ENCODE measurements around the gene YIPF1.
"Not testable (repeated sequence)": the region's sequence is repeated elsewhere in the genome, so short reads cannot be mapped to it uniquely, and the experiment has no call there.

YIPF1 gene

DNA sequence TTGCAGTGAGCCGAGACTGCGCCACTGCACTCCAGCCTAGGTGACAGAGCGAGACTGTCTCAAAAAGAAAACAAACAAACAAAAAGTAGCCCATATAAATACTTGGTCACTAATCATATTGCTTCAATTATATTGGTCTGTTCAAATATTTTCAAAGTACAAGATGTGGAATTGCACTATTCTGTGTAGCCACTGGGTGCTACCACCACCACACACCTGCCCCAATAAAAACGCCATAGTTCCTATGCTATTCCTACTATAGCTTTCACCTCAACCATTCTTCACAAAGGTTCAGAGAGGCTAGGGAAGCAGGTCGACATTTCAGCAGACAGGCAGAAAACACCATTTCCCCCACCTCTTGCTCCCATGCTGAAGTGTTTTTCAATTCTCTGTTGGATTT lies 68.2 kb downstream of the YIPF1 start:
- no peak for TF ChIP-seq CTCF (IDR thresholded peaks at IDR 0.05)
- no peaks in the 10 kb centered on the region for H3K4me1 Mint-ChIP-seq
- no peak overlapping the region for H3K4me3 Mint-ChIP-seq
- H3K36me3 Mint-ChIP-seq (ENCODE audit: low read depth): peaks cover 58% of the 10 kb centered on the region
- DNase-seq: no peak
- H3K27ac Mint-ChIP-seq: peak overlapping the region; percentile 50
- H3K9me3 Mint-ChIP-seq: peaks cover 10% of the 10 kb centered on the region
- H3K27me3 Mint-ChIP-seq (ENCODE audit: low read depth, poor library complexity): no peaks in the 10 kb centered on the region

- DNase-seq: no peak
- Mint-ChIP-seq H3K27me3 (ENCODE audit: low read depth, poor library complexity) (no peaks in the 10 kb centered on the region), H3K27ac (no peak overlapping the region), H3K36me3 (ENCODE audit: low read depth) (peaks cover 68% of the 10 kb centered on the region), H3K4me1 (no peaks in the 10 kb centered on the region), H3K4me3 (no peak overlapping the region), H3K9me3 (peaks cover 30% of the 10 kb centered on the region)
- TF ChIP-seq CTCF (IDR thresholded peaks at IDR 0.05): no peak
These were observed 70.2 kb downstream of the YIPF1 start for GRCh38 chr1:53819387-53819786.

DNA sequence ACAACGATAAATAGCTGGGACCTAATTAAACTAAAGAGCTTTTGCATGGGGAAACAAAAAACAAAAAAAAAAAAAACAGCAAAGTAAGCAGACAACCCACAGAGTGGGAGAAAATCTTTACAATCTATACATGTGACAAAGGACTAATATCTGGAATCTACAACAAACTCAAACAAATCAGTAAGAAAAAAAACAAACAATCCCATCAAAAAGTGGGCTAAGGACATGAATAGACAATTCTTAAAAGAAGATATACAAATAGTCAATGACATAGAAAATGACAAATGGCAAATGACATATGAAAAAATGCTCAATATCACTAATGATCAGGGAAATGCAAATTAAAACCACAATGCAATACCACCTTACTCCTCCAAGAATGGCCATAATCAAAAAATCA lies 73.0 kb downstream of the YIPF1 start:
- peaks cover 57% of the 10 kb centered on the region for H3K9me3 Mint-ChIP-seq
- not testable (repeated sequence) for H3K4me3 Mint-ChIP-seq; H3K27ac Mint-ChIP-seq; H3K4me1 Mint-ChIP-seq; H3K27me3 Mint-ChIP-seq (ENCODE audit: low read depth, poor library complexity); DNase-seq
- H3K36me3 Mint-ChIP-seq (ENCODE audit: low read depth): peaks cover 94% of the 10 kb centered on the region

GRCh38 chr1:53815484-53815883 lies 74.1 kb downstream of the YIPF1 start:
- H3K36me3 Mint-ChIP-seq (ENCODE audit: low read depth): peaks cover 100% of the 10 kb centered on the region

GRCh38 chr1:53811414-53811851 lies 78.2 kb downstream of the YIPF1 start:
- Mint-ChIP-seq H3K27ac (peak overlapping the region; percentile 20), H3K27me3 (ENCODE audit: low read depth, poor library complexity) (no peaks in the 10 kb centered on the region), H3K4me1 (no peaks in the 10 kb centered on the region), H3K36me3 (ENCODE audit: low read depth) (peaks cover 88% of the 10 kb centered on the region), H3K9me3 (peaks cover 50% of the 10 kb centered on the region), H3K4me3 (no peak overlapping the region)
- TF ChIP-seq CTCF (IDR thresholded peaks at IDR 0.05): no peak
- DNase-seq: no peak

More at GRCh38 chr1:53815484-53815883, 74.1 kb downstream of the YIPF1 start:
- not testable (repeated sequence) for H3K4me3 Mint-ChIP-seq; H3K4me1 Mint-ChIP-seq; H3K27me3 Mint-ChIP-seq (ENCODE audit: low read depth, poor library complexity); DNase-seq; H3K27ac Mint-ChIP-seq
- peaks cover 60% of the 10 kb centered on the region for H3K9me3 Mint-ChIP-seq

DNA sequence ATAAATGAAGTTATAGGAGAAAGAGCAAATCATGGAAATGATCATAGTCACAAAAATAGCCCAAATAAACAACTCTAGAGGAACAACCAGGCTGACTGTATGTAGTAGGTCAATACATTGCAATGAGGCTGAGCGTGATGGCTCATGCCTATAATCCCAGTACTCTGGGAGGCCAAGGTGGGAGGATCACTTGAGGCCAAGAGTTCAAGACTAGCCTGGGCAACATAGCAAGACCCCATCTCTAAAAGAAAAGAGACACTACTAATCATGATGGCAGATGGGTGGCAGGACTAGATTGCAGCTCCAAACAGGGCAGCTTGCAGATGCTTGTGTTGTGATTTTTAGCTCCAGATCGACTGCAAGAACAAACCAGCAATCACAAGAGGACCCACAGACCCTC lies 79.1 kb downstream of the YIPF1 start:
- Mint-ChIP-seq H3K27ac (peak overlapping the region; percentile 27), H3K27me3 (ENCODE audit: low read depth, poor library complexity) (no peaks in the 10 kb centered on the region), H3K9me3 (peaks cover 40% of the 10 kb centered on the region), H3K4me1 (no peaks in the 10 kb centered on the region), H3K36me3 (ENCODE audit: low read depth) (peaks cover 84% of the 10 kb centered on the region), H3K4me3 (no peak overlapping the region)
- no peak for TF ChIP-seq CTCF (IDR thresholded peaks at IDR 0.05)
- no peak for DNase-seq

DNA sequence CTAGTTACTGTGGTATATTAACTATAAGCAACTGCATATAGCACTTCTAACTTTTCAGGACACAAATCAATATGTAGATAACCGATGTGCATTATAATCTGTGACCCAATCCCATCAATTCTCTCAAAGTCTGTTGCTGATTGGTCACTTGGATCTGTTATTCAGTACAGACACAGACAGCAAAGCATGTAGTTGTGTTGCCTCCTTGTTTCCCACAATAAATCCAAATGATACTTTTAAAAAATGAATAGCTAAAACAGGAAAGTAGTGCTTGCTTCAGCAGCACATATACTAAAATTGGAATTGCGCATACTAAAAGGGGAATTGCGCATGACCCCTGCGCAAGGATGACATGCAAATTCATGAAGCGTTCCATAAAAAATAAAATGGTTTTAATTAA lies 79.6 kb downstream of the YIPF1 start:
- H3K27me3 Mint-ChIP-seq (ENCODE audit: low read depth, poor library complexity): no peaks in the 10 kb centered on the region
- H3K27ac Mint-ChIP-seq: no peak overlapping the region
- DNase-seq: no peak
- TF ChIP-seq CTCF (IDR thresholded peaks at IDR 0.05): no peak
- H3K4me3 Mint-ChIP-seq: no peak overlapping the region
- H3K4me1 Mint-ChIP-seq: no peaks in the 10 kb centered on the region
- peaks cover 79% of the 10 kb centered on the region for H3K36me3 Mint-ChIP-seq (ENCODE audit: low read depth)
- H3K9me3 Mint-ChIP-seq: peaks cover 35% of the 10 kb centered on the region

Data from nephron progenitor cell (in vitro differentiated cells).